Epidermal melanocyte (primary cell): ENCODE measurements around the gene SNX1.
"Not testable (repeated sequence)": the region's sequence is repeated elsewhere in the genome, so short reads cannot be mapped to it uniquely, and the experiment has no call there.

Source experiments
- DNase-seq: peaks from one replicate; pipeline ENCODE4 v3.0.0; 2011; ENCODE audit warnings: low spot score; ENCODE audit not compliant: insufficient read length

The SNX1 gene, protein sequence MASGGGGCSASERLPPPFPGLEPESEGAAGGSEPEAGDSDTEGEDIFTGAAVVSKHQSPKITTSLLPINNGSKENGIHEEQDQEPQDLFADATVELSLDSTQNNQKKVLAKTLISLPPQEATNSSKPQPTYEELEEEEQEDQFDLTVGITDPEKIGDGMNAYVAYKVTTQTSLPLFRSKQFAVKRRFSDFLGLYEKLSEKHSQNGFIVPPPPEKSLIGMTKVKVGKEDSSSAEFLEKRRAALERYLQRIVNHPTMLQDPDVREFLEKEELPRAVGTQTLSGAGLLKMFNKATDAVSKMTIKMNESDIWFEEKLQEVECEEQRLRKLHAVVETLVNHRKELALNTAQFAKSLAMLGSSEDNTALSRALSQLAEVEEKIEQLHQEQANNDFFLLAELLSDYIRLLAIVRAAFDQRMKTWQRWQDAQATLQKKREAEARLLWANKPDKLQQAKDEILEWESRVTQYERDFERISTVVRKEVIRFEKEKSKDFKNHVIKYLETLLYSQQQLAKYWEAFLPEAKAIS

DNA sequence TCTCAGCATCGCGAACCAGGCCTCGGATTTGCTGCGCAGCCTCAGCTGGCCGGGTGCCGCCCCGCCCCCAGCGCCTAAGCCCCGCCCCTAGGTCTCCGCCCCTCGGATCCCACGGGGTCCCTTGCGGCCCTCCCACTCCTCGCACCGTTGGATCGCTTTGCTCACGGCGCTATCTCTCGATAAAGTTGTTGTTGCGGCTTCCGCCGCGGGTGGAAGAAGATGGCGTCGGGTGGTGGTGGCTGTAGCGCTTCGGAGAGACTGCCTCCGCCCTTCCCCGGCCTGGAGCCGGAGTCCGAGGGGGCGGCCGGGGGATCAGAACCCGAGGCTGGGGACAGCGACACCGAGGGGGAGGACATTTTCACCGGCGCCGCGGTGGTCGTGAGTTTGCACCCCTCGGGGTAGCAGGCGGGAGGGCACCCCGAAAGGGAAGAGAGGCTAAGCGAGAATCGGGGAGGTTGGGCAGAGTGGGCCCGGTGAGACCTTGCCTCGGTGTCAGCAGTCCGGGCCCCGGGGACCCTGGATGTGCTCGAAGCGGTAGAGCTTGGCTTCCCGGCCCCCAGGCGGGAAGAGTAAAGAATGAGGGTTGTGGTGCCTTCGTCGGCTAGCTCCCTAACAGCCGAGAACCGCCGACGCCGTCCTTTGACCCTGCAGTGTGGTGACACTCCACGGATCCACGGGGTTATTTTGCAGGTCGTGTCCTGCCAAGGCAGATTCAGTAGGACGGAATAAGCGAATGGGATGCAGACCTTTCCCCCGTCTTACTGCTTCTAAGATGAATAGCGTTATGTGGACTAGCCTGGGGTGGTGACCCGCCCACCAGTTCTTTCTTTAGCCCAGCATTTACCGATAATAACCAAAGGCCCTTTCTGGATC, at the start of gene SNX1:
Gene SNX1, plus strand, starts transcription at position 188 of the 873 bp plus-strand sequence. Its CDS starts 32 bp downstream, at position 220.
- DNase-seq = peak; percentile 80

DNA sequence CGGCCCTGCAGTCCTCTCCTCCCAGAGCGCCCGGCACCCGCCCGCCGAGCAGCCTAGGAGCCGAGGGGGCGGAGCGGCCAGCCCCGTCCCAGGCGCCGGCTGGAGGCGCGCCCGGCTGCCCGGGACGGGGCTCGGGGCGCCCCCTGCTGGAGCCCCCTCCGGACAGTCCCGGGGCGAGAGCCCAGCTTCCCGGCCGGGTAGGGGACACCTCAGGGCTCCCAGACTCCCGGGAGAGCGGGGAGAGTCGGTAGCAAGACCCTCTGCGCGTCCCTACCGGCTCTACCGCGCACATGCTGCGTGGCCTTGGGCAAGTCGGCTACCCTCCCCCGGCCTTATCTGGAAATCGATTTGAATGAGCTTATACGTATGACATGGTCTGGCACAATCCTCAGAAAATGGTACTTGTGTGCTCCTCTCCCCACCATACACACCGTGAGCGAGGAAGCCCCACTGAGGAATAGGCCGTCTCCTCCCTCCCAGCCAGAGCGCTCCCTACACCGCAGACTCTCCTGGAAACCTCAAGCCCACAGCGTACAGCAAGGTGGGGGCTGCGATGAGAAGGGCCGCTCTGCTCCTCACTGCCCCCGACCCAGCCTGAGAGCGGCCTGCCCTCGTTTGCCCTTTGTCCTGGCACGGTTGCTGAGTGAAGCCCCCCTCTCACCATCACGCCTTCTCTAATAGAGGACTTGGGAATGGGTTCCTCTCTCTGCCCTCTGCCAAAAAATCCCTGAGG, 49.2 kb upstream of the SNX1 start, which contains the start of gene DAPK2:
Gene DAPK2, minus strand, starts transcription at position 65 of the 733 bp plus-strand sequence. CDS start 6,224 bp downstream, outside the sequence.
- peak; percentile 71 for DNase-seq

DNA sequence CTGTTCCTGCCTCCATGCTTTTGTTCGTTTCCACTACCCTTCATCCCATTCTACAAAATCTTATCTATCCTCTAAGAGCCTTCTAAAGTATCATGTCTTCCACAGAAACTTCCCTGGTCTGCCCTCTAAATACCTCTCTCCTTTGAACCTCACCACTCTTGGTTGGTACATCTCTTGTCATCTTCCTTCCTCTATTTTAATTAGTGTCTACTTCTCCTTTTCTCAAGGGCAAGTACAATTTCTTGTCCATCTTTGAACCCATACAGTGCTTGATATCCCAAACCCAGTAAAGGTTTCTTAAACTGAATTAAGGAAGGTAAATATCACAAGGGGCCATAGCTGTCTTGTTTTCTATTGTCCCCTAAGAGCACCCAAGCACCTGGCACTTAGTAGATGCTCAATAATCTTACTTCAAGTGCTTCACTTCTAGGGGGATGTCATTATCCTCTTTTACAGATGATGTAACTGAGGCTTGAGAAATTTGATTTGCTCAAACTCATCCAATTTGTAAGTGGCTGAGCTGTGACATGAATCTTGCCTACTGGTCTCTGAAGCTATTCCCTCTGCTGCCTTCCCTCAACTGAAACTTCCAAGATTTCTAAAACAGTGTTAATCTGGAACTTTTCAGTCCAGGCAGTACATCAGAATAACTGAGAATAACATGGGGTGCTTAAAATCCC, 46.9 kb upstream of the SNX1 start:
- no peak for DNase-seq

DNA sequence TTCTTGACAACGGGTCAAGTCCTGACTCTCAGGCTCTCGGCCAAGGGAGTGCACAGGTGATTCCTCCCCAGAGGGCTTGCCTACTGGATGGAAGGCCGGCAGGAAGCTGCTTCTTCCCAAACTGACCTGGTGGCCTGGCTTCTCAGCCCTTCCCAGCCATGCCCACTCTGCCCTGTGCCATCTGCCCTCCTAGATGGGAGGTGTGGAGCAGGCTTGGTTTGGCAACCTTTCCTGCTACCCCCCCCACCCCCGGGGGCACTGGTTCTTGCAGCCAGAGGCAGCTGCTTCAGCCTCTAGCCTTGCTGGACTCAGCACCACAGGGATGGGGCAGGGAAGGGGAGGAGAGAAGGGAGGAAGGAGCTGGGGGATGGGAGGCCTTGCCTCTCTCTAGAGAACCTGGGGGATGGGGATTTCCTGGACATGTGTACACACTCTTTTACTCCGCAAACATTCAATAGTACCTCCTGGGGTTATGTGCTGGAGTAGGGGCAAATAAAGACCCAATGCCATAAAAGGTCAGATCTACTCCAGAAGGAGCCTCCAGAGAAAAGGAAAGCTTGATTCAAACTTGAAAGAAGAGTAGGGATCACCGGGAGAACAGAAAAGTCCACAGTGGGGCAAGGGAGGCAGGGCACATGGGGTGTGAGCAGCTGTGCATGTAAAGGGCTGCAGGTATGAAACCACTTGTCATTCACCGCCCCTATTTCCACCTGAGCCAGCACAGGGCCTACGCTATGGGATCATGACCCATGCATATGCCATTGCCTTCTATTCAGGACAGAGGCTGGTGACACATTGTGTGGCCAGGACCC, 45.3 kb upstream of the SNX1 start:
- DNase-seq = no peak

DNA sequence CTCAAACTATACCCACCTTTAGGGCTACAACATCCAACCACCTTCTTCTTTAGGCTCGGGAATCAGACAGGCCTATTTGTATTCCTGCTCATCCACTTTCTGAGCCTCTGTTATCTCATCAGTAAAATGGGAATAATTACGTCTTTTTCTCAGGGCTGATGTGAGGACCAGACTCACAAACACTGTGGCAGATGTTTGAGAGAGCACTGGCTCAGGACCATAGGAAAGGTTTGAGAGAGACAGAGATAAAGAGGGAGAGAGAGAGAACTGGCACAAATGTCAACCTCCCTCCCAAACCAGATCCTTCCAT, 44.7 kb upstream of the SNX1 start:
- DNase-seq = no peak

DNA sequence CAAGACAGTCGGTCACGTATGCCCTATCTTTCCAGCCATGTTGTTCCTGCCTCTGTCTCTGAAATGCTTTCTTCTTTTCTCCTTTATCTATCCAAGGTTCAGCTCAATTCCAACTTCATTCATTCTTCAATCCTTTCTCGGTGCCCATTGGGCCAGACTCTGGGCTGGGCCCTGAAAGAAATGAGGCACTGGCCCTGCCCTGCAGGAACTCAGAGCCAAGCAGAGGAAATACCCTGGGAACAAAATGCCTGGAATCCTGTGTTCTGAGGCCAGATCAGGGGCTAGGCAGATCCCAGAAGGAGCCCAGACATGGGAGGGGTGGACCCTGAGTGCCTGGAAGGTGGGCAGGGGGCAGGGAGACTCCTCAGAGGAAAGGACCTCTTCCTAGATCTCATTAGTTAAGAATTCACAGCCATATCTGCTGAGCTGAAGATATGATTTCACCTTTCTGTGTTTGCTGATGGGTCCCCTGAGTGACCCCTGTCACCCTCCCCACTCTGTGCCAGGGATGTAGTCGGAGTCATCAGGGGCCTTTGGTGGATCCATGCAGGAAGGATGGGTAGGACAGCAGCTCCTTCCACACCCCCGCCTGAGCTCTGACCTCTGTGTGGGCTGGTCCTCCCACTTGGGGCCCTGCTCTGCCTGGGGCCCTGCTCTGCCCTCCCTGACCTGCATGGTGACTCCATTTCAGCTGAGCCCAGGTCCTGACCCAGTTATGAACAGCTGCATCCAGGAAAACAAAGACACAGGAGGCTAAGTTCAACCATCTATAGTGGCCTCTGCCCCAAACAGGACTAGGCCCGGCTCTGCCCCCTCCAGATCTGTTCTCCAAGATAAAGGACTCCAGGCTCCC, 44.1 kb upstream of the SNX1 start:
- no peak for DNase-seq

DNA sequence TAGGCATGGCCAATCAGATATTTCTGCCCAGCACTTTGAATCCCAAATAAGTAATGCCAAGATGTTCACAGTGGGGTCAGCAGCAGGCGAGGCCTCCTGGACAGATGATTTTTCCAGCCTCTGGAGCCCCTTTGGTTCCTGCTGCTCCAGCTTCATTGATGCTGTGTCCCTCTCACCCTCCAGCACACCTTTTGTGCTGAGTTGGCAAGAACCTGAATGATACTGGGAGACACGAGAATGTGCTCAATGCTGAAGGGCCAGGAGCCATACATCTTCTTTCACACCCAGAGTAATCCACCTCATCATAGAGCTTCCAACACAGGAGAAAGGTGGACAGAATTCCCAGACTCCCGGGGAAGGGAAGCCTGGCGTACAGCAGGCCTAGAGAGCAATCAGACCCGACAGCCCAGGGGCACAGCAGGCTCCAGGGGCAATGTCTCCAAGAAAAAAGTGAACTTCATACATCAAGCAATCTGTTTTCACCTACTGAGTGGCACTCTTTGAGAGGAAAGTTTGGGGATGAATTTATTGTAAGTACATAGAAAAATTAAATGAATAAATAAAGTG, 42.8 kb upstream of the SNX1 start:
- no peak for DNase-seq

DNA sequence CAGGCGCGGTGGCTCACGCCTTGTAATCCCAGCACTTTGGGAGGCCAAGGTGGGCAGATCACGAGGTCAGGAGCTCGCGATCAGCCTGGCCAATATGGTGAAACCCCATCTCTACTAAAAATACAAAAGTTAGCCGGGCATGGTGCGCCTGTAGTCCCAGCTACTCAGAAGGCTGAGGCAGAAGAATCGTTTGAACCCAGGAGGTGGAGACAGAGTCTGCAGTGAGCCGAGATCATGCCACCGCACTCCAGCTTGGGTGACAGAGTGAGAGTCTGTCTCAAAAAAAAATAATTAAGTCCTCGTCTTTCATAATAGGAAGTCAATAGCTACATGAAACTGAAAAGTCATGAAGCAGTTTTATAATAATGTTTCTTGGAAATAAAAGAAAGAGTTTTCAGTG, 42.1 kb upstream of the SNX1 start:
- DNase-seq = not testable (repeated sequence)

DNA sequence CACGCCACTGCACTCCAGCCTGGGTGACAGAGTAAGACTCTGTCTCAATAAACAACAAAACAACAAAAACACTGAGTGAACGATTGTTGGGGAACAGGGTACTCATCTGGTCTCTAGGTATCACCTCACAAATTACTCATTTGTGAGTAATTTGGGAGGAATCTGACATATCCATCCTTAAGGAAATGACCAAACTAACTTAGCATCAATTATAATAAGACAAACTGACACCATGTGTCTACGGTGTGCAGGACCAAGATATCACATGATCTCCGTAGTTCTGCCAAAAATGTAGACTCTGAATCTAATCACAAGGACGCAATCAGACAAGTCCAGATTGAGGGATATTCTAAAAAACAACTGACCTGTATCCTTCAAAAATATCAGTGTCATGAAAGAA, 37.5 kb upstream of the SNX1 start:
- DNase-seq = no peak

DNA sequence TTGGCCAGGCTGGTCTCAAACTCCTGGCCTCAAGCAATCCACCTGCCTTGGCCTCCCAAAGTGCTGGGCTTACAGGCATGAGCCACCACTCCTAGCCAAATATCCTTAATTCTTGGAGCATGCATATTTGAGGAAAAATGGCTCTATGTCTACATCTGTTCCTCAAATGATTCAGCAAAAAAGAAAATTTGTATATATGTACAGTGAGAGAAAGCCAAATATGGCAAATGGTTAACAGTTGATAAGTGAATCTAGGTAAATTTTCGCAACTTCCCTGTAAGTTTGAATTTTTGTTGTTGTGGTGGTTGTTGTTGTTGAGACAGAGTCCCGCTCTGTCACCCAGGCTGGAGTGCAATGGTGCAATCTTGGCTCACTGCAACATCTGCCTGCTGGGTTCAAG, 36.7 kb upstream of the SNX1 start:
- DNase-seq = not testable (repeated sequence)

DNA sequence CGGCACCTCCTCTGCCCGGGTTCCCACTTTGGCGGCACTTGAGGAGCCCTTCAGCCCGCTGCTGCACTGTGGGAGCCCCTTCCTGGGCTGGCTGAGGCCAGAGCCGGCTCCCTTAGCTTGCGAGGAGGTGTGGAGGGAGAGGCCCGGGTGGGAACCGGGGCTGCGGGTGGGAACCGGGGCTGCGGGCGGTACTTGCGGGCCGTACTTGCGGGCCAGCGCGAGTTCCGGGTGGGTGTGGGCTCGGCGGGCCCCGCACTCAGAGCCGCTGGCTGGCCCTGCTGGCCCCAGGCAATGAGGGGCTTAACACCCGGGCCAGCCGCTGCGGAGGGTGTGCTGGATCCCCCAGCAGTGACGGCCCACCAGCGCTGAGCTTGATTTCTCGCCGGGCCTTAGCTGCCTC, 35.1 kb upstream of the SNX1 start:
- no peak for DNase-seq

DNA sequence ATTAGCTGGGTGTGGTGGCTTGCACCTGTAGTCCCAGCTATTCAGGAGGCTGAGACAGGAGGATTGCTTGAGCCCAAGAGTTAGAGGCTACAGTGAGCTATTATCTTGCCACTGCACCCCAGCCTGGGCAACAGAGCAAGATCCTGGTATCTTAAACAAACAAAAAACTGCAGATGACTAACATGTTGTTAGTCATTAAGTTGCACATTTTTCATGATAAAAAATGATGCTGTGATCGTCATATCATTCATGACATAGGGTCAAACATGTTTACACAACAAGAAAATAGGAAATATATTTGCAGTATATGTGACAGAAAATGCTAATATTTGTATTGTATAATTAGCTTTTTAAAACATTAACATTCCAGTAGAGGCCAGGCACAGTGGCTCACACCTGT, 29.3 kb upstream of the SNX1 start:
- DNase-seq = no peak

DNA sequence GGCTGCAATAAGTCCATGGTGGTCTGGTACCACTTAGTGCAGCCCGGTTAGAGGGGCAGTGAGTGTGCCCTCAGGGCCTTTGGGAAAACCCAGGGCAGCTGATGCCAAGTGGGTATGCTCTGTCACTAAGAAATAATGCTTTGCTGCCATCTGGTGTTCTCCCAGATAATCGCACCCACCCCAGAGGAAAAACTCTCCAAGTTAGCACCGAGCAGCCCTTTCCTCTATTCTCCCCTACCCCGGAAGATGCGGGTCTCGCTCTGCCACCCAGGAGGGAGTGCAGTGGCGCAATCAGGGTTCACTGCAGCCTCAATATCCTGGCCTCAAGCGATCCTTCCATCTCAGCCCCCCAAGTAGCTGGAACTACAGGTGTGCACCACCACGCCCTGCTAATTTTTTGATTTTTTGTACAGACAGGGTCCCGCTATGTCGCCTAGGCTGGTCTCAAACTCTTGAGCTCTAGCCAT, 28.2 kb upstream of the SNX1 start:
- peak; percentile 83 for DNase-seq

DNA sequence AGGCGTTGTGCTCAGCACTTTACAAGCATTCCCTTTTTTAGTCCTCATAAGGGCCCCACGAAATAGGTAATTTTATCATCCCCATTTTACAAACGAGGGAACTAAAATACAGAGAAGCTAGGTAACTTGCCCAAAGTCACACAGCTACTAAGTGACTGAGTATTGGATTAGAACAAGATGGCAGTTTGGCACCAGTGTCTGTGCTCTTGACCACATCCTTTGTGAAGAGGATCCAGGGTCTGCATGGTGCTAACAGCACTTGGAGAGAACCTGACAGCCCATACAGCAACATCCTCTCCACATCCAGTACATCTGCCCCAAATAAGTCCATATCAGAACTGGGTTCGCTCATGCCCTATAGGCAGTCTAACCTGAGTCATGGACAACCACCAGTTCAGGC, 27.6 kb upstream of the SNX1 start:
- no peak for DNase-seq

DNA sequence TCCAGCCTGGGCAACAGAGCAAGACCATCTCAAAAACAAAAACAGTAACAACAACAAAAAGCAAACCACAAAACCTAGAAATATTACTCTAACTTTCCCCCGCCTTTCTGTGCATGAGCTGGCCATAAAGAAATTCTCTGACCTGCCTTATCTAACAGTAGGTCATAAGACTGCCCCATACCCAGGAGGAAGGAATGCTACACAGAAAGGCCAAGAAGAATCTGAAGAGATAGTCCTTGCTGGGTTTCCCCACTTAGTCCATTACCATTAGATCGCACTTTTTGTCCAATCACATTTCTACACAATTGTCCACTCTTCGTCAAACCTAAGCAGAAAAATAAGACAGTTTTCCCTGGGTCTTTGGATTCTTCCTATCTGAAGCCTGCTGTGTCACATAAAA, 25.7 kb upstream of the SNX1 start:
- no peak for DNase-seq

DNA sequence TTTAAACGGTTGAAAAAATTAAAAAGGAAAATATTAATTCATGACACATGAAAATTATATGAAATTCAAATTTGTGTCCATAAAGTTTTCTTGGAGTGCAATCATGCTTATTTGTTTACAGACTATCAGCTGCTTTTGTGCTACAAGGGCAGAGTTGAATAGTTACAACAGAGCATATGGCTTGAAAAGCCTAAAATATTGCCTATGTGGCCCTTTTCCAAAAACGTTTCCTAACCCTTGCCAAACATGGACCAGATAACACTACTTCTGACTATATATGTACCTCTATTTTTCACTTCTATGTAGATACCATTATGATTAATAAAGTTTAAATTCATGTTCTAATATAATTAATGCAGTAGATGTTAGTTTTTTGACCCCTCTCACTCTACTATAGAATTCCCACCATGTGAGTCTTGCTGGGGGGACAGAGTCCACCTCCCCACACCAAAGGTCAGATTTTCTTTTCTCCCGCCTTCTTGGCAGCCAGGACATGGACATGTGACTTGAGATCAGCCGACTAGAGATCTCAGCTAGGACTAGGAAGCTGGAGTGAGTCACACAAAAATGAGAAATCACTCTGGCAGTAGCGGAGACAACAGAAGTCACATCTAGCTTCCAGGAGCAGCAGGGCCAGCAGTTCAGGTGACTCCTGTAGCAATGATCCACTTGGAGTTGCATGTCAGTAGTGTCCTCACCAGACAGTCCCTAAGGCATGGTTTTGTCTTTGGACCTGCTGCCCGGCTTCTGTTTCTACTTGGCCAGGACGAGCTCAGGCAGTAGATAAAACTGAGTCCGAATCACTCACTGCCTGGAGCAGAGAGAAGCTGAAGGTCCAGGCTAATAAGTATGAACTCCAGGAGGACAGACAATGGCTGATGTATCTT, 24.6 kb upstream of the SNX1 start:
- DNase-seq = no peak

DNA sequence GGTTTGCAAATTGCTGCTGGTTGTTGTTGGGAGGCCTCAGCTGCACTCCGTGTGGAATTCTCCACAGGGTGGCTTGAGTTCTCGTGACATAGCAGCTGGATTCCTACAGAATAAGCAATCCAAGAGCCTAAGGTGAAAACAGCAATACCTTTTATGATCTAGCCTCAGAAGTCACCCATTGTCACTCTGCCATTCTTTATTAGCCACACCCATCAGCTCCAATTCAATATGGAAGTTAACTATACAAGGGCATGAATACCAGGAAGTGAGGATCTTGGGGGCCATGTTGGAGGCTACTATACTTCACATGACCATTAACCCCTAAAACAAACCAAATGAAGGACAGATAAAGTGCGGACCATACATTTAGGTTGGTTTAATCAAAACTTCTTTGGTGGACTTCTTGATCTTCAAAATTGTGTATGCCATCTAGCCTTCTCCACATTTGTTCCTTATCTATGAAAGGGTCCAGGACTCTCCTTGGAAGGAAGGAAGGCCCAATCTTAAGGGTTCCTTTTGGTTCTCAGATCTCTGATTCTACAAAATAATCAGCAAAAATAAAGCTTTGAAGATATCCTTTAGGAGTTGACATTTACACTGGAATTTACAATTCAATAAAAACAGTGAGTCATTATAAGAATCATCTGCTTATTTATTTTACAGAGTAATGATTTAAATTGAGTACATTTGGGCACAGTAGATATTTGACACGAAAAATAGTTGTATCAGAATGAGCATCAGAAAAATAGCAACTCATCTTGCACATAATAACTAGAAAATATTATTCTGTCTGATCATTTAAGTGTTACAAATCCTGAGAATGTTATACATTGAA, 23.6 kb upstream of the SNX1 start:
- DNase-seq = no peak
